A549 (cell line): ENCODE measurements around the gene MADD. TPM values are rescaled to one million over a fixed set of nuclear protein-coding genes. Genes with fewer than 3 reads are reported as not detected.

Source experiments
- ATAC-seq, 2 experiments: fragments of 200-7000 bp in 1 of 2; fragments of >200 bp in 1 of 2; cut with Nextera tagmentation in 1 of 2; cut with Tn5 transposase in 1 of 2; 3 replicates each; pipeline versions ENCODE4 v1.8.0 to v1.9.1; 2018 to 2020; ENCODE audit warnings: mild to moderate bottlenecking in 1 of 2, moderate library complexity in 1 of 2
- CTCF ChIA-PET: fragments of 300-600 bp; sonication (Branson Sonifier 250); formaldehyde crosslinking; extraction: SDS; loops from one replicate; lab custom pipeline; 2021; ENCODE audit warnings: antibody characterized with exemption, inconsistent platforms; lab: Yijun Ruan, JAX
- POLR2A ChIA-PET: fragments of 350-600 bp; formaldehyde crosslinking; extraction: SDS; loops from one replicate; lab custom pipeline; 2021; ENCODE audit warnings: antibody characterized with exemption, inconsistent platforms; lab: Yijun Ruan, JAX
- DNase-seq, 2 experiments: peaks; one replicate each; pipeline versions ENCODE4 v3.0.0 to v3.0.0-alpha.2; 2011 to 2016; ENCODE audit warnings: low read depth in 1 of 2, low spot score in 1 of 2
- FAIRE-seq: peaks from 2 replicates; lab custom pipeline; 2011; peaks lifted over from hg19 to GRCh38; lab: Jason Lieb, UNC
- H3K27ac ChIP-seq, 2 experiments: fragments of >200 bp; sonication (Bioruptor Twin); formaldehyde crosslinking; 3 replicates each; pipeline ENCODE4 v1.5.1; 2016 to 2017
- H3K4me1 ChIP-seq: fragments of >200 bp; sonication (Bioruptor Twin); formaldehyde crosslinking; 3 replicates; pipeline ENCODE4 v1.6.1; 2016
- H3K4me2 ChIP-seq: fragments of >200 bp; sonication (Bioruptor Twin); formaldehyde crosslinking; 3 replicates; pipeline ENCODE4 v1.6.1; 2016
- H3K4me3 ChIP-seq: fragments of >200 bp; sonication (Bioruptor Twin); formaldehyde crosslinking; 3 replicates; pipeline ENCODE4 v1.5.1; 2016
- H3K9me3 ChIP-seq: fragments of >200 bp; sonication (Bioruptor Twin); formaldehyde crosslinking; 3 replicates; pipeline ENCODE4 v1.6.1; 2016
- CEBPB ChIP-seq, 2 experiments: fragments of >200 bp in 1 of 2; sonication (Bioruptor Twin) in 1 of 2; formaldehyde crosslinking in 1 of 2; IDR thresholded peaks; 2 replicates each; pipeline ENCODE4 v1.6.1; 2012 to 2016
- CHD4 ChIP-seq: fragments of 200-600 bp; sonication (generic); IDR thresholded peaks from 2 replicates; pipeline ENCODE4 v1.6.1; 2016; ENCODE audit warnings: antibody characterized with exemption, mild to moderate bottlenecking, borderline replicate concordance
- EHF ChIP-seq: fragments of 250-450 bp; sonication (Bioruptor Pico); IDR thresholded peaks from 2 replicates; pipeline ENCODE4 v1.5.0; 2020; ENCODE audit warnings: mild to moderate bottlenecking
- EHMT2 ChIP-seq: fragments of 200-600 bp; sonication (generic); IDR thresholded peaks from 2 replicates; pipeline ENCODE4 v1.6.1; 2016; ENCODE audit warnings: antibody characterized with exemption, low read depth, mild to moderate bottlenecking, moderate library complexity
- FOSB ChIP-seq: fragments of 250-450 bp; sonication (Bioruptor Pico); IDR thresholded peaks from 2 replicates; pipeline ENCODE4 v1.5.0; 2020; ENCODE audit warnings: mild to moderate bottlenecking, moderate library complexity
- GATA3 ChIP-seq: IDR thresholded peaks from 2 replicates; pipeline ENCODE4 v1.6.1; 2012; ENCODE audit warnings: borderline replicate concordance
- HDAC2 ChIP-seq: fragments of 200-600 bp; sonication (generic); IDR thresholded peaks from 2 replicates; pipeline ENCODE4 v1.6.1; 2016
- HEYL ChIP-seq: fragments of 250-450 bp; sonication (Bioruptor Pico); IDR thresholded peaks from 2 replicates; pipeline ENCODE4 v1.8.0; 2021; ENCODE audit warnings: mild to moderate bottlenecking, moderate library complexity
- HOXA7 ChIP-seq: fragments of 250-450 bp; sonication (Bioruptor Pico); IDR thresholded peaks from 2 replicates; pipeline ENCODE4 v1.5.0; 2020; ENCODE audit warnings: mild to moderate bottlenecking, moderate library complexity
- HOXB13 ChIP-seq: fragments of 250-450 bp; sonication (Bioruptor Pico); IDR thresholded peaks from 2 replicates; pipeline ENCODE4 v1.5.0; 2020; ENCODE audit warnings: low read depth, mild to moderate bottlenecking, moderate library complexity
- JUN ChIP-seq, 2 experiments: fragments of >200 bp; sonication (Bioruptor Twin); formaldehyde crosslinking; IDR thresholded peaks; 2 replicates in 1 of 2; 3 replicates in 1 of 2; pipeline ENCODE4 v1.6.1; 2016 to 2017
- JUNB ChIP-seq: fragments of >200 bp; sonication (Bioruptor Twin); formaldehyde crosslinking; IDR thresholded peaks from 2 replicates; pipeline ENCODE4 v1.6.1; 2016
- KDM1A ChIP-seq: fragments of 200-600 bp; sonication (generic); IDR thresholded peaks from 2 replicates; pipeline ENCODE4 v1.6.1; 2016; ENCODE audit warnings: low read depth, mild to moderate bottlenecking
- MAFK ChIP-seq: fragments of 450-650 bp; IDR thresholded peaks from 2 replicates; pipeline ENCODE4 v1.6.1; 2014; ENCODE audit not compliant: partially characterized antibody
- MAZ ChIP-seq: fragments of 150-350 bp; IDR thresholded peaks from 2 replicates; pipeline ENCODE4 v1.6.1; 2014; ENCODE audit warnings: antibody characterized with exemption, low read depth, low read length, borderline replicate concordance
- MYC ChIP-seq: IDR thresholded peaks from 2 replicates; pipeline ENCODE4 v1.6.1; 2012; ENCODE audit warnings: mild to moderate bottlenecking, inconsistent platforms, low read length, improper control_type of control experiment, borderline replicate concordance
- NPAS2 ChIP-seq: fragments of 250-450 bp; sonication (Bioruptor Pico); IDR thresholded peaks from 2 replicates; pipeline ENCODE4 v1.8.0; 2022; ENCODE audit warnings: mild to moderate bottlenecking, moderate library complexity, borderline replicate concordance
- POLR2A ChIP-seq: IDR thresholded peaks from 2 replicates; pipeline ENCODE4 v1.6.1; 2012; ENCODE audit warnings: mild to moderate bottlenecking, low read length
- RNF2 ChIP-seq: fragments of 200-600 bp; sonication (generic); IDR thresholded peaks from 2 replicates; pipeline ENCODE4 v1.6.1; 2016; ENCODE audit warnings: low read depth, mild to moderate bottlenecking, antibody characterized with exemption, moderate library complexity, borderline replicate concordance
- SMC3 ChIP-seq: fragments of >200 bp; sonication (Bioruptor Twin); formaldehyde crosslinking; IDR thresholded peaks from 3 replicates; pipeline ENCODE4 v1.6.1; 2018; ENCODE audit warnings: inconsistent platforms
- TFCP2L1 ChIP-seq: fragments of 250-450 bp; sonication (Bioruptor Pico); IDR thresholded peaks from 2 replicates; pipeline ENCODE4 v1.5.0; 2021; ENCODE audit warnings: mild to moderate bottlenecking
- ZC3H11A ChIP-seq: fragments of 450-650 bp; IDR thresholded peaks from 2 replicates; pipeline ENCODE4 v1.6.1; 2014; ENCODE audit warnings: antibody characterized with exemption, mild to moderate bottlenecking
- ZFP36 ChIP-seq: fragments of 450-650 bp; IDR thresholded peaks from 2 replicates; pipeline ENCODE4 v1.6.1; 2014; ENCODE audit warnings: borderline replicate concordance; ENCODE audit not compliant: partially characterized antibody
- WGBS: methylation state at CpG from one replicate; pipeline ENCODE4 v1.1.6; 2017; ENCODE audit errors: missing lambda C conversion rate; 5-methylcytosine and 5-hydroxymethylcytosine counted together
- polyA plus RNA-seq, 4 experiments: library from polyadenylated mRNA; depleted of rRNA in 3 of 4; stranded (reverse); fragments of >200 nt; fragmentation: RNase III in 1 of 4; extraction: RNeasy Plus Mini Kit Qiagen cat#74134 plus additional on column Dnase treatment in 1 of 4; gene quantifications; 2 replicates in 3 of 4; 3 replicates in 1 of 4; pipeline ENCODE4 v1.2.3, GENCODE V29; 2011 to 2017
- TF ChIP-seq, protein P1 (sequence below): fragments of >200 bp; sonication (Bioruptor Twin); formaldehyde crosslinking; IDR thresholded peaks from 3 replicates; pipeline ENCODE4 v1.5.1; 2016
- TF ChIP-seq, protein P2 (sequence below): fragments of 250-450 bp; sonication (Bioruptor Pico); IDR thresholded peaks from 2 replicates; pipeline ENCODE4 v1.5.0; 2020; ENCODE audit warnings: low read depth, mild to moderate bottlenecking, moderate library complexity

The MADD gene
- polyA plus RNA-seq, 2 of the 4 experiments (the other 2 are of a cell fraction) = 16.7 to 25.2 TPM

DNA sequence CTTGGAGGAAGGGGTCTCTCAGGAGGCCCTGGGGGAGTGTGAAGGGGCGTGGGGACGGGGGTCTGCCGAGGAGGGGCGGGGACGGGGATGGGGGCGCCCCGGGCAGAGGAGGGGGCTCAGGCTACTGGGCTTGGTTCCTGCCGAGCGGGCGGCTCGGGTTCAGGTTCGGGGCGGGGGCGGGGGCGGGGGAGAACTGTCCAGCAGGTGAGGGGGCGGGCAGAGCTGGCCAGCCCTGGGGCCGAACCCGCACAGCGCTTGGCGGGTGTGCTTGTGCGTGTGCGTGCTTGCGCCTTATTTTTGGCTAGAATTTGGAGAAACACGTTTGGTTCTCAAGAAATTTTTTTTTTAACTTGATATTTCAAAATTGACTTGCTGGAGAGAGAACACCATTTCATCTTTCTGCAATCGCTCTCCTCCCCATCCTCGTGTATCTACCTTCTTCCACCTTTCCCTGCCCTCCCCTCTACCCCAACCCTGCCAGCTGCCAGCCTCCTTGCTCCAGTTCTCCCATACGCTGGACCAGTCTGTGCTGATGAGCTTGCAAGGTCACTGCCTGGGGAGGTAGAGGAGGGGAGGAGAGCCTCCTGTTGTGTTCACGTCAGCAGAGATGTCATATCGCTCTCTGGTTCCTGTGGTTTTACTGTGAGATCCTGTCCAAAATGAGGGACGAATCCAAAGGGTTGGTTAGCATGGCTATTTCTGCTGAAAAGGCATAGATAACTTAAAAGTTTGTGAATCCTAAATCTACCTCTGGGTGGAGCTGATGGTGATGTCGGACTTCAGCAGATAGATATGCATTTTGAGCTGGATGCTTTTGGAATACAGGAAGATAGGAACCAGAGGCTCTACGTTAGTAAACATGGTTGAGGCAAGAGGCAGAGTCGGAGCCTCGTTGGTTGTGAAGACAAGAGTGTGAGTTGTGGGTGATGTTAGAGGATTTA is 668 bp downstream of the MADD start:
- FAIRE-seq (no peak), ATAC-seq (peak; percentile 30 to 44; a peak in 5 of 6 replicates), DNase-seq (peak; percentile 44 to 57)
- peak overlapping the region; percentile 95 to 99 for H3K27ac ChIP-seq
- TF ChIP-seq TFCP2L1 (CRISPR knock-in tag) (no peak), MAFK (peak; percentile 65), KDM1A (no peak), NPAS2 (CRISPR knock-in tag) (no peak), HOXB13 (no peak), MAZ (no peak), JUNB (no peak), CHD4 (no peak), ZFP36 (no peak), SMC3 (peak; percentile 26; the same call in 1 of the 3 replicates), EHMT2 (no peak), FOSB (CRISPR knock-in tag) (no peak)
- TF ChIP-seq, protein P1, sequence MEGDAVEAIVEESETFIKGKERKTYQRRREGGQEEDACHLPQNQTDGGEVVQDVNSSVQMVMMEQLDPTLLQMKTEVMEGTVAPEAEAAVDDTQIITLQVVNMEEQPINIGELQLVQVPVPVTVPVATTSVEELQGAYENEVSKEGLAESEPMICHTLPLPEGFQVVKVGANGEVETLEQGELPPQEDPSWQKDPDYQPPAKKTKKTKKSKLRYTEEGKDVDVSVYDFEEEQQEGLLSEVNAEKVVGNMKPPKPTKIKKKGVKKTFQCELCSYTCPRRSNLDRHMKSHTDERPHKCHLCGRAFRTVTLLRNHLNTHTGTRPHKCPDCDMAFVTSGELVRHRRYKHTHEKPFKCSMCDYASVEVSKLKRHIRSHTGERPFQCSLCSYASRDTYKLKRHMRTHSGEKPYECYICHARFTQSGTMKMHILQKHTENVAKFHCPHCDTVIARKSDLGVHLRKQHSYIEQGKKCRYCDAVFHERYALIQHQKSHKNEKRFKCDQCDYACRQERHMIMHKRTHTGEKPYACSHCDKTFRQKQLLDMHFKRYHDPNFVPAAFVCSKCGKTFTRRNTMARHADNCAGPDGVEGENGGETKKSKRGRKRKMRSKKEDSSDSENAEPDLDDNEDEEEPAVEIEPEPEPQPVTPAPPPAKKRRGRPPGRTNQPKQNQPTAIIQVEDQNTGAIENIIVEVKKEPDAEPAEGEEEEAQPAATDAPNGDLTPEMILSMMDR = peak; percentile 30; the same call in 1 of the 3 replicates
- 5% methylated on average over 18 of the region's 34 CpGs for WGBS
- peak overlapping the region; percentile 97 for H3K4me2 ChIP-seq
- ChIA-PET POLR2A (interaction anchor here (0.6 to 1.6 kb wide), 8 partner anchors 22 to 105 kb away, joined by 3 to 6 read pairs (median 4); partner anchors contain the start of genes ACP2 and DDB2), CTCF (interaction anchor here (0.7 to 3.9 kb wide), 19 partner anchors 10 to 117 kb away, joined by 3 to 30 read pairs (median 4); partner anchors contain the start of gene ACP2)
- H3K9me3 ChIP-seq = no peaks in the 10 kb centered on the region
- peak overlapping the region; percentile 72 for H3K4me3 ChIP-seq
- H3K4me1 ChIP-seq = peaks cover 23% of the 10 kb centered on the region

DNA sequence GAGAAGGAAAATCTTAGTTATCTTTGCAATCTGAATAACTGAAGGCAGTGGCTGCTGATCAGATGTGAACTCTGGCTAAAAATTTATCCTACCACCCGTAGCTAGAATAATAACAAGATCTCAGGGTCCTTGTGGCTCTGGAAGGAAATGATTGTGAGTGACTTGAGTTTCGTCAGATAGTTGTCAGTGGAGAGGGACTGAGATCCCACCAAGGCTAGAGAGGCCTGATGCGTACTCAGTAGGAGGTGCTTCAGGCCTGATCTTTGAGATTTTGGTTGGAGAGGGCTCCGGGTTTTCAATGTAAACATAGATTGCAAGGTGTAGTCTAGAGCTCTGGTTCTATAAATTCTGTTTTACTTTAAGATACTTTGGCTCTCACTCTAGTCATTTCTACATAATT is 1.4 kb downstream of the MADD start:
- ChIA-PET POLR2A (interaction anchor here (0.6 to 1.6 kb wide), 6 partner anchors 23 to 106 kb away, joined by 3 to 6 read pairs (median 4); partner anchors contain the start of genes ACP2 and DDB2), CTCF (interaction anchor here (0.6 to 3.9 kb wide), 19 partner anchors 9 to 152 kb away, joined by 3 to 30 read pairs (median 4); partner anchors contain the start of gene ACP2)
- peak overlapping the region; percentile 97 for H3K4me2 ChIP-seq
- TF ChIP-seq RNF2 = no peak
- TF ChIP-seq MYC = no peak
- TF ChIP-seq HDAC2 = no peak
- no peak for TF ChIP-seq ZC3H11A
- TF ChIP-seq HOXA7 (CRISPR knock-in tag) = no peak
- TF ChIP-seq, protein P2, sequence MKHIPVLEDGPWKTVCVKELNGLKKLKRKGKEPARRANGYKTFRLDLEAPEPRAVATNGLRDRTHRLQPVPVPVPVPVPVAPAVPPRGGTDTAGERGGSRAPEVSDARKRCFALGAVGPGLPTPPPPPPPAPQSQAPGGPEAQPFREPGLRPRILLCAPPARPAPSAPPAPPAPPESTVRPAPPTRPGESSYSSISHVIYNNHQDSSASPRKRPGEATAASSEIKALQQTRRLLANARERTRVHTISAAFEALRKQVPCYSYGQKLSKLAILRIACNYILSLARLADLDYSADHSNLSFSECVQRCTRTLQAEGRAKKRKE = no peak
- no peak for TF ChIP-seq HOXB13
- no peak for TF ChIP-seq NPAS2 (CRISPR knock-in tag)
- TF ChIP-seq JUN (IDR thresholded peaks at IDR 0.05) = no peak
- no peak for TF ChIP-seq MAZ
- TF ChIP-seq GATA3 = no peak
- TF ChIP-seq EHF (CRISPR knock-in tag) = no peak
- no peak for TF ChIP-seq POLR2A
- TF ChIP-seq CEBPB (IDR thresholded peaks at IDR 0.05) = no peak
- TF ChIP-seq HEYL (CRISPR knock-in tag) = no peak
- no peak for TF ChIP-seq TFCP2L1 (CRISPR knock-in tag)
- peak overlapping the region in 1 of 2 experiments; percentile 95; a peak in 1 of 6 replicates for H3K27ac ChIP-seq
- WGBS = 66% methylated on average over 4 of the region's 4 CpGs
- no peak for FAIRE-seq
- DNase-seq = no peak
- H3K4me1 ChIP-seq = peaks cover 22% of the 10 kb centered on the region
- no peak for ATAC-seq
- H3K9me3 ChIP-seq = no peaks in the 10 kb centered on the region
- peak overlapping the region; percentile 72; the same call in 1 of the 3 replicates for H3K4me3 ChIP-seq
